HepG2 (cell line): Measurements from ENCODE around the gene TP53TG5. TPM values are rescaled to one million over a fixed set of nuclear protein-coding genes. Genes with fewer than 3 reads are reported as not detected.

Source experiments
- CHD4 ChIP-seq: fragments of 200-600 bp; sonication (generic); IDR thresholded peaks from 2 replicates; pipeline ENCODE4 v1.7.0; 2017; ENCODE audit warnings: mild to moderate bottlenecking, low read length, borderline replicate concordance
- FOXO1 ChIP-seq: sonication (generic); formaldehyde crosslinking; IDR thresholded peaks from 2 replicates; pipeline ENCODE4 v1.4.0; 2020; ENCODE audit warnings: missing genetic modification reagents
- FOXP1 ChIP-seq, 2 experiments: fragments of 450-650 bp in 1 of 2; IDR thresholded peaks; 2 replicates each; pipeline ENCODE4 v1.6.1; 2017 to 2018; ENCODE audit warnings: antibody characterized with exemption in 1 of 2
- HMGXB4 ChIP-seq, 2 experiments: sonication (generic) in 1 of 2; formaldehyde crosslinking in 1 of 2; IDR thresholded peaks; 2 replicates each; pipeline versions ENCODE4 v1.4.0 to v1.6.1; 2018 to 2020; ENCODE audit warnings: missing genetic modification reagents in 2 of 2, borderline replicate concordance in 1 of 2, low read depth in 1 of 2, mild to moderate bottlenecking in 1 of 2, missing biosample characterization in 1 of 2
- NFYB ChIP-seq: sonication (generic); formaldehyde crosslinking; IDR thresholded peaks from 2 replicates; pipeline ENCODE4 v1.4.0; 2020; ENCODE audit warnings: missing genetic modification reagents
- RARA ChIP-seq: IDR thresholded peaks from 2 replicates; pipeline ENCODE4 v1.6.1; 2016; ENCODE audit warnings: missing genetic modification reagents, missing compliant biosample characterization
- TFAP4 ChIP-seq: sonication (generic); IDR thresholded peaks from 2 replicates; pipeline ENCODE4 v1.6.1; 2016; ENCODE audit warnings: low read depth, borderline replicate concordance
- TGIF2 ChIP-seq: IDR thresholded peaks from 2 replicates; pipeline ENCODE4 v1.6.1; 2016; ENCODE audit warnings: control low read depth, missing compliant biosample characterization
- ZNF362 ChIP-seq: sonication (generic); formaldehyde crosslinking; IDR thresholded peaks from 2 replicates; pipeline ENCODE4 v1.4.0; 2020; ENCODE audit warnings: missing genetic modification reagents, mild to moderate bottlenecking, borderline replicate concordance
- ZNF616 ChIP-seq: sonication (generic); formaldehyde crosslinking; IDR thresholded peaks from 2 replicates; pipeline ENCODE4 v1.5.0; 2020; ENCODE audit warnings: low read depth, mild to moderate bottlenecking, missing genetic modification reagents
- ZNF678 ChIP-seq: sonication (generic); formaldehyde crosslinking; IDR thresholded peaks from 2 replicates; pipeline ENCODE4 v1.4.0; 2020; ENCODE audit warnings: mild to moderate bottlenecking, missing genetic modification reagents
- polyA plus RNA-seq, 8 experiments: library from polyadenylated mRNA; depleted of rRNA in 3 of 8; stranded (reverse) in 7 of 8; unstranded in 1 of 8; fragments of >200 nt; fragmentation: Illumina TruSeq in 4 of 8; extraction: Trizol in 4 of 8; gene quantifications; 2 replicates each; pipeline versions ENCODE4 v1.2.1 to v1.2.3, GENCODE V29; 2011 to 2016; ENCODE audit warnings: low read depth in 4 of 8, missing spikeins in 1 of 8, mixed read lengths in 1 of 8; ENCODE audit not compliant: insufficient read depth in 1 of 8
- total RNA-seq, 5 experiments: library from RNA; depleted of rRNA; stranded (reverse); fragments of >200 nt; fragmentation: Illumina TruSeq; extraction: Trizol; gene quantifications; 2 replicates each; pipeline ENCODE4 v1.2.3, GENCODE V29; 2016; ENCODE audit warnings: low read depth in 1 of 5
- TF ChIP-seq, protein P1 (sequence below): IDR thresholded peaks from 2 replicates; pipeline ENCODE4 v1.6.1; 2012; ENCODE audit warnings: low read length, improper control_type of control experiment
- TF ChIP-seq, protein P2 (sequence below): sonication (generic); formaldehyde crosslinking; IDR thresholded peaks from 2 replicates; pipeline ENCODE4 v1.4.0; 2020; ENCODE audit warnings: mild to moderate bottlenecking, missing genetic modification reagents
- TF ChIP-seq, protein P3 (sequence below): sonication (generic); formaldehyde crosslinking; IDR thresholded peaks from 2 replicates; pipeline ENCODE4; 2020; ENCODE audit warnings: missing genetic modification reagents, mild to moderate bottlenecking, borderline replicate concordance

Gene TP53TG5
- total and polyA plus RNA-seq, 2 of the 13 experiments (the other 11 are each of a cell fraction or from before 2014, with no cell fraction given), result 0.11 TPM; not detected in 1

GRCh38 chr20:45358282-45359068 lies 19.6 kb downstream of the TP53TG5 start (continued):
- TF ChIP-seq ZNF616 (CRISPR knock-in tag), result 0 out of 2 replicates have a peak, but pooled peaks have one; percentile 22
- peak; percentile 65; the same call in 1 of the 2 replicates for TF ChIP-seq TFAP4
- 0 out of 2 replicates have a peak, but pooled peaks have one; percentile 48 for TF ChIP-seq FOXO1 (CRISPR knock-in tag)
- TF ChIP-seq, protein P1, sequence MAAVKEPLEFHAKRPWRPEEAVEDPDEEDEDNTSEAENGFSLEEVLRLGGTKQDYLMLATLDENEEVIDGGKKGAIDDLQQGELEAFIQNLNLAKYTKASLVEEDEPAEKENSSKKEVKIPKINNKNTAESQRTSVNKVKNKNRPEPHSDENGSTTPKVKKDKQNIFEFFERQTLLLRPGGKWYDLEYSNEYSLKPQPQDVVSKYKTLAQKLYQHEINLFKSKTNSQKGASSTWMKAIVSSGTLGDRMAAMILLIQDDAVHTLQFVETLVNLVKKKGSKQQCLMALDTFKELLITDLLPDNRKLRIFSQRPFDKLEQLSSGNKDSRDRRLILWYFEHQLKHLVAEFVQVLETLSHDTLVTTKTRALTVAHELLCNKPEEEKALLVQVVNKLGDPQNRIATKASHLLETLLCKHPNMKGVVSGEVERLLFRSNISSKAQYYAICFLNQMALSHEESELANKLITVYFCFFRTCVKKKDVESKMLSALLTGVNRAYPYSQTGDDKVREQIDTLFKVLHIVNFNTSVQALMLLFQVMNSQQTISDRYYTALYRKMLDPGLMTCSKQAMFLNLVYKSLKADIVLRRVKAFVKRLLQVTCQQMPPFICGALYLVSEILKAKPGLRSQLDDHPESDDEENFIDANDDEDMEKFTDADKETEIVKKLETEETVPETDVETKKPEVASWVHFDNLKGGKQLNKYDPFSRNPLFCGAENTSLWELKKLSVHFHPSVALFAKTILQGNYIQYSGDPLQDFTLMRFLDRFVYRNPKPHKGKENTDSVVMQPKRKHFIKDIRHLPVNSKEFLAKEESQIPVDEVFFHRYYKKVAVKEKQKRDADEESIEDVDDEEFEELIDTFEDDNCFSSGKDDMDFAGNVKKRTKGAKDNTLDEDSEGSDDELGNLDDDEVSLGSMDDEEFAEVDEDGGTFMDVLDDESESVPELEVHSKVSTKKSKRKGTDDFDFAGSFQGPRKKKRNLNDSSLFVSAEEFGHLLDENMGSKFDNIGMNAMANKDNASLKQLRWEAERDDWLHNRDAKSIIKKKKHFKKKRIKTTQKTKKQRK, result no peak
- TF ChIP-seq RARA (CRISPR knock-in tag), result peak; percentile 76
- no peak for TF ChIP-seq ZNF678 (CRISPR knock-in tag)
- TF ChIP-seq CHD4, result 0 out of 2 replicates have a peak, but pooled peaks have one; percentile 74
- peak; percentile 83 for TF ChIP-seq TGIF2 (CRISPR knock-in tag)
- TF ChIP-seq ZNF362 (CRISPR knock-in tag), result 0 out of 2 replicates have a peak, but pooled peaks have one; percentile 14
- TF ChIP-seq, protein P2, sequence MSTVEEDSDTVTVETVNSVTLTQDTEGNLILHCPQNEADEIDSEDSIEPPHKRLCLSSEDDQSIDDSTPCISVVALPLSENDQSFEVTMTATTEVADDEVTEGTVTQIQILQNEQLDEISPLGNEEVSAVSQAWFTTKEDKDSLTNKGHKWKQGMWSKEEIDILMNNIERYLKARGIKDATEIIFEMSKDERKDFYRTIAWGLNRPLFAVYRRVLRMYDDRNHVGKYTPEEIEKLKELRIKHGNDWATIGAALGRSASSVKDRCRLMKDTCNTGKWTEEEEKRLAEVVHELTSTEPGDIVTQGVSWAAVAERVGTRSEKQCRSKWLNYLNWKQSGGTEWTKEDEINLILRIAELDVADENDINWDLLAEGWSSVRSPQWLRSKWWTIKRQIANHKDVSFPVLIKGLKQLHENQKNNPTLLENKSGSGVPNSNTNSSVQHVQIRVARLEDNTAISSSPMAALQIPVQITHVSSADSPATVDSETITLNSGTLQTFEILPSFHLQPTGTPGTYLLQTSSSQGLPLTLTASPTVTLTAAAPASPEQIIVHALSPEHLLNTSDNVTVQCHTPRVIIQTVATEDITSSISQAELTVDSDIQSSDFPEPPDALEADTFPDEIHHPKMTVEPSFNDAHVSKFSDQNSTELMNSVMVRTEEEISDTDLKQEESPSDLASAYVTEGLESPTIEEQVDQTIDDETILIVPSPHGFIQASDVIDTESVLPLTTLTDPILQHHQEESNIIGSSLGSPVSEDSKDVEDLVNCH (CRISPR knock-in tag), result 0 out of 2 replicates have a peak, but pooled peaks have one; percentile 34
- no peak for TF ChIP-seq FOXP1 (IDR thresholded peaks at IDR 0.05)
- TF ChIP-seq FOXP1 (CRISPR knock-in tag; IDR thresholded peaks at IDR 0.05), result peak; percentile 34; the same call in 1 of the 2 replicates
- TF ChIP-seq HMGXB4 (CRISPR knock-in tag; IDR thresholded peaks at IDR 0.05; ENCODE audit: borderline replicate concordance in 1 of 2, low read depth in 1 of 2), result 0 out of 4 replicates have a peak, but pooled peaks of 1 of the 2 experiments have one; percentile 16
- TF ChIP-seq, protein P3, sequence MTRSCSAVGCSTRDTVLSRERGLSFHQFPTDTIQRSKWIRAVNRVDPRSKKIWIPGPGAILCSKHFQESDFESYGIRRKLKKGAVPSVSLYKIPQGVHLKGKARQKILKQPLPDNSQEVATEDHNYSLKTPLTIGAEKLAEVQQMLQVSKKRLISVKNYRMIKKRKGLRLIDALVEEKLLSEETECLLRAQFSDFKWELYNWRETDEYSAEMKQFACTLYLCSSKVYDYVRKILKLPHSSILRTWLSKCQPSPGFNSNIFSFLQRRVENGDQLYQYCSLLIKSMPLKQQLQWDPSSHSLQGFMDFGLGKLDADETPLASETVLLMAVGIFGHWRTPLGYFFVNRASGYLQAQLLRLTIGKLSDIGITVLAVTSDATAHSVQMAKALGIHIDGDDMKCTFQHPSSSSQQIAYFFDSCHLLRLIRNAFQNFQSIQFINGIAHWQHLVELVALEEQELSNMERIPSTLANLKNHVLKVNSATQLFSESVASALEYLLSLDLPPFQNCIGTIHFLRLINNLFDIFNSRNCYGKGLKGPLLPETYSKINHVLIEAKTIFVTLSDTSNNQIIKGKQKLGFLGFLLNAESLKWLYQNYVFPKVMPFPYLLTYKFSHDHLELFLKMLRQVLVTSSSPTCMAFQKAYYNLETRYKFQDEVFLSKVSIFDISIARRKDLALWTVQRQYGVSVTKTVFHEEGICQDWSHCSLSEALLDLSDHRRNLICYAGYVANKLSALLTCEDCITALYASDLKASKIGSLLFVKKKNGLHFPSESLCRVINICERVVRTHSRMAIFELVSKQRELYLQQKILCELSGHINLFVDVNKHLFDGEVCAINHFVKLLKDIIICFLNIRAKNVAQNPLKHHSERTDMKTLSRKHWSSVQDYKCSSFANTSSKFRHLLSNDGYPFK (CRISPR knock-in tag), result peak; percentile 36; the same call in 1 of the 2 replicates
- TF ChIP-seq NFYB (CRISPR knock-in tag), result peak; percentile 17; the same call in 1 of the 2 replicates
